Eye (tissue), 1 donor: ENCODE data around the gene RANBP1.

ENCODE experiments used
- DNase-seq: peaks from one replicate; pipeline ENCODE4 v3.0.0-alpha.2; 2015

Gene RANBP1

DNA sequence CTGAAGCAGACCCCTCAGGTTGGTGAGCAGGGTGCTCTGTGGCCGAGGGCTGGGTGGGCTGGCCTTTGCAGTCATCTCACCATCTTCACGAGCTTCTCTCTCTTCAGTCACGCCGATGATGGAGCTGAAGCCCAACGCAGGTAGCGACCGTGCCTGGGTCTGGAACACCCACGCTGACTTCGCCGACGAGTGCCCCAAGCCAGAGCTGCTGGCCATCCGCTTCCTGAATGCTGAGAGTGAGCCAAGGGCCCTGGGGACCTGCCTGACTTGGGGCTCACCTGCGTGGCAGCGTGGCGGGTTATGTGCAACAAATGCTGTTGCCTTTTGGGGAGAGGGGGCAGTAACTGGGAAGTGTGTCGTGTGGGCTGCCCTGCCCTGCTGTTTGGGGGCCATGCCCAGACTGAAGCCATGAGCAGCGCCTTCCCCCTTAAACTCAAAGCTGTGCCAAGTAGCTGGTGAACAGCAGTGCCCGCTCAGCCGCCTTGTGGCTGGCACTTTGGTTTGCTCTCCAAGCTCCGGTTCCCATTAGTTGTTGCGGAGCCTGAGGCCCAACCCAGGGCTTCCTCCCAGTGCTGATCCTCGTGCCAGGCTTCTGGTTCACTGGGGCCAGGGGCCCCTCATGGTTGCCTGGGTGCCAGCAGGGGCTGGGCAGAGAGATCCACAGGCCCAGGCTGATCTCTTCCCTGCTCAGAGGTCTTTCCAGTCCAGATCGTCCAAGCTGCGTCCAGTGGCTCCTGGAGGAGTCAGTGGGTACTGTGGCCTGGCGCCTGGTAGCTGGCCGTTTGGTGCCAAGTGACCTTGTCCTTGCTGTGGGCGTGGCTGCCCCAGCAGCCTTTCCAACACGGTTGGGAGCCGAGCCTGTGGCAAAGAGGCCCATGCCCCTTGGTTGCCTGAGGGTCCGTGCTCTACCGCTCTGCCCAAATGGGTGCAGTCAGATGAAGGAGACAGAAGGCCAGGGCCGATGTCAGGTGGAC, 9.6 kb downstream of the RANBP1 start:
- DNase-seq = no peak

DNA sequence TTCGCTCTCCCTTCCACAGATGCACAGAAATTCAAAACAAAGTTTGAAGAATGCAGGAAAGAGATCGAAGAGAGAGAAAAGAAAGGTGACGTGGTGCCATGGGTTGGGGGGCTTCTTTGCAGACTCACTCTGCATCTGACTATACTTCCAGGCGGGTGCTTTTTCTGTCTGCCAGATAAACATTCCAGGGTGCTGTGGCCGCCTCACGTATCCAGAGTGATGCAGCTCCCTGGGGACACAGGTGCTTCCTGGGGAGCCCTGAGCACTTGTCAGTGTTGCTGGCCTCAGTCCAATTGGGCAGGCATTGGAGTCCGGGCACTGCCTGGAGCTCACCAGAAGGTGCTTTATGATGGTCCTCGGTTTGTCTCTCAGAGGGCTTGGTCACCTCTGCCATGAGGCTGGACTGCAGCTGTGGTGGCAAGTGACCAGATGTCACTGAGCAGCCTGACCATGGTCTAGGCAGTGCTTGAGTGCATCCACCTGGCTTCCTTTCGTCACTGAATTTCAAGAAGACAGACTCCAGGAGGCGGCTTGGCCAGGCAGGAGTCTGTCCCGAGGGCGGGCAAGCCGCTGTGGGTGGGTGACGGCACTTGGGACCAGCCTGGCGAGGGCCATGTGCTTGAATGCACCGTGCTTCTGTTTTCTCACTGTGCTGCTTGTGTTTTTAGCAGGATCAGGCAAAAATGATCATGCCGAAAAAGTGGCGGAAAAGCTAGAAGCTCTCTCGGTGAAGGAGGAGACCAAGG, 10.6 kb downstream of the RANBP1 start:
- no peak for DNase-seq

DNA sequence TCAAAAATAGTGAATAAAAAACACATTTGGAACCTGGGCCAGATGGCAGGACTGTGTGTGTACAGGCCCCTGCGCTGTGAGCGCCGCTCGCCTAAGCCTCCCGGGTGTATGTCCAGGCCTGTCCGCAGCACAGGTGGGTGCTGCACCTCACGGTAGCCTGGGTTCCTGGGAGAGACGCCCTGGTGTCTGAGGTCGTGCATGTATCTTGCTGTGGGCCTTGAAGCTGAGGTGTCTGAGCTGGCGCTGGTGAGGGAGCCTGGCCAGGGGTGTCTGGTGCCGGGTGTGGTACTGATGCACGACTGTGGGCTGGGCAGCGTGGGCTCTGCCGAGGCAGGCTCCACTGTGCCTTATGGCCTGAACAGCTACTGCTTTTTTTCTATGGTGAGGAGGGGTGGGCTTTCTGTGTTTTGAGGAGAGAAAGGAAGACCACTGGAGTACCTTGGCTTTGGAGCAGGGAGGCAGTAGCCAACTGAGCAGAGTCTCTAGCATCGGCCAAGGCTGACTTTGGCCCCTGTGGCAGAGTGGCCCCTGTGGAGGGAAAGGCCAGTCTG, 11.5 kb downstream of the RANBP1 start:
- DNase-seq = no peak

DNA sequence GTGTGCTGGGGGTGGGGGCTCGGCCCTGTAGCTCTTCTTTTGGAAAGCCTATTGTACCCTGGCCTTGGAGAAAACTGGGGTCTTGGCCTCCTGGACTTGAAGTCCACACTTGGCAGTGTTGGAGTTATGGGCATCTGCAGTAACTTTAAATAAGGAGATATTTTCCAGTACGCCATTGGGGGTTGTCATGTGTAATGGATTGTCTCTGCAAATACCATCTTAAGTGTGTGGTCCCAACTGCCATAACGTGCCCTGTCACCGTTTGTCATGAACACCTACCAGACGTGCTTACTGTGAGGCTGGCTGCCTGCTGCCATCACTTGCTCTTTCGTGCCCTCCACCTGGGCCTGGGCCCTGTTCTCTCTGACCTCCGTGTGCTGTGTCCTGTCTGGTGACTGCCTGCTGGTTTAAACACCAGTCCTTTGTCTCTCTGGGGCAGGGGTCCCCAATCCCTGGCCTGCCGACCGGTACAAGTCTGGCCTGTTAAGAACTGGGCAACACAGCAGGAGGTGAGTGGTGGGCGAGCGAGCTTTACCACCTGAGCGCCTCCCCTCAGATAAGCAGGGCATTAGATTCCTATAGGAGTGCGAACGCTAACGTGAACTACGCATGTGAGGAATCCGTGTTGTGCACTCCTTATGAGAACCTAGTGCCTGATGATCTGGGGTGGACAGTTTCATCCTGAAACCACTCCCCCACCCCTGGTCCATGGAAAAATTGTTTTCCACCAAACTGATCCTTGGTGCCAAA, 12.1 kb downstream of the RANBP1 start:
- no peak for DNase-seq

DNA sequence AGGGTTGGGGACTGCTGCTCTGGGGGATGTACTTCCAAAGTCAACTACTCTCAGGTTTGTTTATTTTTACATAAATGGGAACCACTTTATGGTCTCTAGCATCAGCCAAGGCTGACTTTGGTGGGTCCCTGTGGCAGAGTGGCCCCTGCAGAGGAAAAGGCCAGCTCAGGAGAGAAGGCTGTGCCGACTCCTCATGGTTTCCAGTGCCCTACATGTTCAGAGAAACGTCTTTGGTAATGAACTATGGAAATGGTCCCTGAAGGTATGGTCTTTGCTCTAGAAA, 12.7 kb downstream of the RANBP1 start:
- no peak for DNase-seq

DNA sequence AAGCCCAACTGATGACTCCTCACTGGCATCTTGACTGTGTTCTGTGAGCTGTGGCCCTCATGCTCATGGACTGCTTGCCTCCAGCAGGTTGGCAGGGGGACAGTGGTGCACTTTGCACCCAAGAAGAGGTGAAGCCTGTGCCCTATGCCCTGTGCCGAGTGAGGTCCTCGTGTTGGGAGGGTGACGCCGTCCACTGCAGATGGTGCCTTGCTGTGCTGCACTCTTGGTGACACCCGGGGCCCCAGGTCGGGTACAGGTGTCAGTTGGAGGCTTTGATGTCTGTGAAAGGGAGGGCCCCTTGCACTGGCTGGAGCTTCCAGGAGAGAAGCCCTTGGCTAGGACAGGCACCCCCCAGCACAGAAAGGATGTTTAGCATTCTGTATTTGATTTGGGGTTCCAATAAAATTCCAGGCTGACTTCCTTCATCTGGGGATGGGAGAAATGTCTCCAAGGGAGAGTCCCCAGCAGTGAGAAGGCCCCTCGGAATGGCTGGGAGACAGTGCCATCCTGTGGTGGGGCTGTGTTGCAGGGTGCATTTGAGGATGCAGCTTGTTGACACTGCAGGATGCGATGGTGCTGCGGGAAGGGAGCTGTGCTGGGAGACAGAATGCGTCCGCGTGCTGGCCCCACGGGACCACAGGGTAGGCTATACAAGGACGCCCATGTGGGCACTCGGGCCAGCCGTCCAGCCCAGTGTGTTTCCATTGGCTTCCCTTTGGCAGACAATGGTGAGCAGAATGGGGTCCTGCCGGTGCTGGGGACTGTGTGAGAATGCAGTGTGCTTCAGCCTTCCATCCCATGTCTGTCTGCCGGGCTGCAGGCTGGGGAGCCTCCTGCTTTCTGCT, 13.2 kb downstream of the RANBP1 start:
- DNase-seq = peak; percentile 29

DNA sequence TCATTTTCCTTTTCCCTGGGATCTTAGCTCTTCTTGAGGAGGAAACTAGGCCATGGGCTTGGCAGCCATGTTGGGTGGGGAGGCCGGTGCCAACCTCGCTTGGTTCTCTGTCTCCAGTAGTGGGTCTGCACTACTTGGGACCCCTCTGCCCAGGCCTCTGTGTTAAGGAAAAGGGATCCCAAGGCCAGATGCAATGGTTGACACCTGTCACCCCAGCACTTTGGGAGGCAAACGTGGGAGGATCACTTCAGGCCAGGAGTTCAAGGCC, 13.8 kb downstream of the RANBP1 start:
- DNase-seq = no peak

DNA sequence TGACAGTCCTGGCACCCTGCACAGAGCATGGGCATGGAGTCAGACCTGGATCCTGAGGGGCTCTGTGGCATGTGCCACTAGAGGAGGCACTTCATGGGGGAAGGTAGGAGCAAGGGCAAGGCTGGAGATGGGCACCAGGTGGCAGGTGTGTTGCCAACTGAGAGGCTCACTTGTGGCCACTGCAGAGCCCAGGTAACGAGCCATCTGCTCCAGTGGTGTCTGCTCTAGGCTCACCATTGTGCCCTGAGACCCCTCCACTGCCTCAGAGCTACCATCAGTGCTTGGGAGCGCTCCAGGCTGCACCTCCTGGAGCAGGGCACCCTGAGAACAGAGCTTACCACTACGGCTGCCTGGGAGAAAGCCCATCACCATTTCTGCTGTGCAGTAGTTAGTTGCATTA, 14.4 kb downstream of the RANBP1 start:
- no peak for DNase-seq

DNA sequence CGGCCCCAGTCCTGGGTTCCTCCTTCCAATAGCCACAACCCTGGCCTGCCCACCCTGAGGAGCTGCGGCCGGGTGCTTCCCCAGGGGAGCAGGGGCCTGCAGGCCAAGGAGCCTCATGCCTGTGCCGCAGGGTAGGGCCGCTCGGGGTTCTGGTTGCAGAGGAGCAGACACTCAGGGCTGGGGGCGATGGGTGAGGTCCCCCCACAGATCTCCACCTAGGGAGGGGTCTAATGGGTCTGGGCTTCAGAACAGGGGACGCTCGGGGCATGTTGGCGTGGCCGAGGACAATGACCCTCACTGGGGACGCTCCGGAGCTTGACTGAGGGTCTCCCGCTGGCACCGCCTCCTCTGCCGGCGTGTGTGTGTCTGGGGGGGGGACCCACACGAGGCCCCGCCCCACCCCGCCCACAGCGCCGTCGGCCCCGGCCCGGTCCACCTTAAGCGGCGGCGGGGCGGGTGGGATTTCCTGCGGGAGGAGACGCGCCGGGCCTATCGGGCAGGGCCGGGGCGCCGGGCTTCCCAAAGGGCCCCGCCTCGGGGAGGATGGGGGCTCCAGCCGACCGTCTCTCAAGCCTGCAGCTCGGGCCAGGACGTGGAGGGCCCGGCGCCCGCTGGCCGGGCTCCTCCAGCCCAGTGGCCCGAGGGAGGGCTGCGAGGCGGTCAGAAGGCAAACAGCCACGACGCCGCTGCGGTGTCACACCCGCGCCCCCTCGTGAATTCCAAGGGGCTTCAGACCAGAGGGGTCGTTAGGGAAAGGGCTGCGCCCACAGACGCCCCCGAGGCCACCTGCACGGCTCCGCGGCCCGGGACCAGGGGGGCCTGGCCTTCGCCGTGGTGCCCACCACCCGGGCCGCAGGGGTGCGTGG, 15.1 kb downstream of the RANBP1 start:
- DNase-seq = peak; percentile 92

DNA sequence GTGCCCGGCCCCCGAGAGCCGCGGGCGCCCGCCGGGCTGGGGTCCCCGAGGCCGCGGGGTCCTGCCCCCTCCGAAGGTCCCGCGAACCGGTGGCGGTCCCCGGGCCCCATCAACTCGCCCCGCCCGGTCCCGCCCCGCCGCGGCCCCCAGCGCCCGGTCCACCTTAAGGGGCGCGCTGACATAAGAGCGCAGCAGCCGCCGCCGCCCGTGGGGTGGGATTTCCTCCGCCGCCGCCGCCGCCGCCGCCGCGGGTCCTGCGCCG, 15.6 kb downstream of the RANBP1 start, which contains the start of gene ZDHHC8:
Gene ZDHHC8, plus strand, starts transcription at position 208 of the 262 bp plus-strand sequence. CDS start 144 bp downstream, outside the sequence.
- DNase-seq = no peak

DNA sequence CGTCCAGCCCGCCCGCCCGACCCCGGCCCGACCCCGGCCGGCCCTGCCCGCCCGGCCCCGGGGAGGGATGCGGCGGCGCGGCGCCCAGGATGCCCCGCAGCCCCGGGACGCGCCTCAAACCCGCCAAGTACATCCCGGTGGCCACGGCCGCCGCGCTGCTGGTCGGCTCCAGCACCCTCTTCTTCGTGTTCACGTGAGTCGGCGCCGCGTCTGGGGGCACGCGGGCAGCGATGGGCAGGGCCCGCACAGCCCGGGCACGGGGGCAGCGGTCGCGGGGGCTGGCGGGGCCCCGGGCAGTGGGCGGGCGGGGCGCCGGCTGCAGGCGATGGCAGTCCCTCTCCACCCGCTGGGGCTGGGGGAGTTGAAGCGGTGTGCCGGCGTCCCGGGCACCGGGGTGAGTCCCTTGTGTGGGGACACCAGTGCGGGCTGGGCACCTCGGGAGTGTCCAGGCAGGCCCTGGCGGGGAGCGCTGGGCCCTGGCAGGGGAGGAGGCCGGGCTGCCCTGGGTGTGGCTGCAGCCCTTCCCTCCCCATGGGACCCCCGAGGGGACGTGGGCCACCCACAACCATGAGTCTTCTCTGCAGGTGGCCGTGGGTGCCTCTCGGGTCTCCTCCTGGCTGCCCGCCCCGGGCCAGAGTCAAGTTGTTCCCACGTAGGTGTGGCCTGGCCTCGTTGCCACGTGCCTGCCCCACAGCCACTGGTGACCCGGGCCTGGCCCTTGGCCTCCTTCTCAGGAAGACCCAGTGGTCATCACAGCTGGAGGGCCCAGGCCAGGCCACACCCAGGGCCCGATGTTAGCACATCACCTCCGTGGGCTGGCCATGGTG, 16.2 kb downstream of the RANBP1 start:
- DNase-seq = no peak

DNA sequence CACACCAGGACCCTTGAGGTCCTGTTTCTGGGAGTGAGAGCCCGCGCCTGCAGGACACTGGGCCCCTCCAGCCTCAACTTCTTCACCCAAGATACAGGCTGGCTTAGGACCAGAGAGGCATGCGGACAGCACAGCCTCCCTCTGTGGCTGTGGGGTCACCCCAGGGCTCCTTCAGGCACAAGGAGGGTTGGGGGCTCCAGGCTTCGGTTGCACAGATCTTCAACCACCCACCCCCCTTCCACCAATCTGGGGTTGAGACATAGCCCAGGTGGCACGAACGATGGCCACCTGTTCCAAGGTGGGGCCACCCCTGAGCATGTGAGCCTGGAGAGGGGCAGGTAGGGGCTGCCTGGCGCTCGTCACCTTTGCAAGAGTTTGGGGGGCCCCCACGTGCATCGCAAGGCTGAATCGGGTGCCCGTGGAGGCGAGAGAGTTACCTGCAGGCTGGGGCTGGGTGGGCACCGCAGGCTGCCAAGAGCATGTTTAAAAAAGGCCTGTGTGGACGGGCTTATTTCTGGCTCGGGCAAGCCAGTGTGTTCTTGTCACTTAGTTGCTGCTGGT, 16.9 kb downstream of the RANBP1 start:
- DNase-seq = no peak

DNA sequence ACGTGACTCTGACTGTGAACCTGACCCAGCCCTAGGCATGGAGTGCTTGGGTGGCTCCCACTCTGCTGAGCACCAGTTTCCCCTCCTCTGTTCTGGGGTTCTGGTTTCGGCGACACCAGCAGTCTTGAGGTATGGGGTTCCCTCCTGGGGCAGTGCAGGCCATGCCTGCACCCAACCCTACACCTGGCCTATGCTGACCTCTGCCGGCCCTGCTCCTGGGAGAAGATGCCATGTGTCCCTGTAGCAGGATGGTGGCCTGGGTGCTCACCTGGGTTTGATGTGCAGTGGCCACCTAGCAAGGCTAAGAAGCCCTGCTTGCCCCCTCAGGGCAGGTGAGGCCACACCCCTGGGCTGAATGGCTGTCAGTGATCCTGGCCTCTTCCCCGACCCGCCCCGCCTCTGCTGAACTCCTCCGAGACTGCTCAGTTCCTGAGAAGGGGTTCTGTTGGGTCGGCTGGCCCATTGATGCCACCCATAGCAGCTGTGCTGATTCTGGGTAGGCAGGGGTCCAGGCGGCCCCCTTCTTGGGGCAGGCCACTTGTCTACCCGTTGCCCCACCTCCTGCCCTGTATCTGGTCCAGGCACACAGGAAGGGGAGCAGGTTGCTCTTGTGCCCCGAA, 18.1 kb downstream of the RANBP1 start:
- no peak for DNase-seq

DNA sequence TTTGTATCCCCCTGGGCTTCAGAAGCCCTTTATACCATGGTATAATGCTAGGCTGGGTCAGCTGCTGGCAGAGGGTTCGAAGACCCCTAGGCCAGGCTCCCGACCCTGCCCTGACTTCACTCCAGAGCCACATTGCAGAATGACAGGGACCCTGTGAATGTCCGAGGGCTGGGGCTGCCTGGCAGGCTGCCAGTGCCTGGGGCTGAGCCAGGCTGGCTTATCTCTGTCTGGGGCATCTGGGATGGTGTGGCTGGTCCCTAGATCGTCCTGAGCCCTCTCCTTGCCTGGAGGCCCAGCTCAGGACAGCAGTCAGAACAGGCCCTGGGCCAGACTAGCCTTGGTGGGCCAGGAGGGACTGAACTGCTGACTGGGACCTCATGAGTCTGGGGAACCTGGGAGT, 19.4 kb downstream of the RANBP1 start:
- no peak for DNase-seq

DNA sequence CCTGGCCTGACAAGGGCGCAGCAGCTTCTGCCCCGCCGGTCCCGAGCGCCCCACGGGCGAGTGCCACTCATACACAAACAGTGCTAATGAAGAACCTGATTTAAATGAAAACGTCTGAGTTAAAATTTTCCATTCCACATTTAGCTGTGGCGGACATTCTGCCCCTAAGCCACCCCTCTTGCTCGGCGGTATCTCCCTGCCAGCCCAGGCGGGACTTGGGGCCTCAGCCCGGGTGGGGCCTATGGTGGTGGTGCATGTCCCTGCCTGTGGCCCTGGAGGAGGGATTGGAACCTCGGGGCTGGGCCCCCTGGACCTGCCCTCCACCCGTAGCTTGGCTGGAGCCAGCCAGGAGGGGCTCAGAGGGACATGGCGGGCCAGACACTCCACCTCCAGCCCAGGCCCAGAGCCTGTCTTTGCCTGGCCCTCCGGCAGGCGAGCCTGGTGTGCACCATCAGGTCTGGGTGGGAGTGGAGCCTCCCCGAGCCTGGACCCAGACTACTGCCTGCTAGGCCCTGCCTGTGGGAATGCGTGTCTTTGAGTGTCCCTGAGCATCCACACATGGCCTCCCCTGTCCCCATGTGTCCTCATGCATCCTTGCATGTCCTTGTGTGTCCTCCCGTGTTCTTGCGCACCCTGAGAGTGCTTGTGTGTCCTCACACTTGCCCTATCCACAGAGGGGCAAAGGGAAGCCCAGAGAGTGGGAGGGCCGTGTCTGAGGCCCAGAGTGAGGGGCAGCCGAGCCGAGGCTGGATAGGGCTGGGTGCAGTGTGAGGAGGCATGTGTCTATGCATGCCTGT, 20.1 kb downstream of the RANBP1 start:
- no peak for DNase-seq

DNA sequence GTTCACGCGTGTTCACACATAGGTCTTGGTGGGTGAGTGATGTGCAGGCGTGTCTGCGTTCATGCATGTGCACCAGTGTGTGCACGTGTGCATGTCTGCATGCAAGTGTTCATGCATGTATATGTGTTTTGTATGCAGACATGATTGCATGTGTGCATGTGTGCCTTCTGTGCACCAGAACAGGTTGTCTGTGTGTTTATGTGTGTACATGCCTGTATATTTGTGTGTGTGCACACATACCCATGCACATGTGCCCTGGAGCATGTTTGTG, 20.6 kb downstream of the RANBP1 start:
- DNase-seq = no peak

DNA sequence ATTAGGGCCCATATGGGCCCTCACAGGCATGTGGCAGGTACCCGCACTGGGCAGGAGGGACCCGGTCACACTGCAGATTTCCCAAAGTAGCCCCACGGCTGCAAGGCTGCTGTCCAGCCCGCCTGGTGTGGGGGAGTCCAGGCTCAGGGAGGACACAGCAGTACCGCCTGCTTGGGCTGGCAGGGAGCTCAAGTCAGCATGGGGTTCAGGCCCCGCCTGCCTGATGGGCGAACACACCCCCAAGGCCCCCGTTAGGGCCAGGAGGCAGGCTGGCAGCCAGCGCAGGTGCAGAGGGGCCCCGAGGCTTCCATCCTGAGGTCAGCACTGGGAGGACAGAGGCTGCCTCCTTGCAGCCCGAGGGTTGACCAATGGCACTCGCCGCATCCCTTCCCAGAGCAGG, 21.2 kb downstream of the RANBP1 start:
- no peak for DNase-seq

DNA sequence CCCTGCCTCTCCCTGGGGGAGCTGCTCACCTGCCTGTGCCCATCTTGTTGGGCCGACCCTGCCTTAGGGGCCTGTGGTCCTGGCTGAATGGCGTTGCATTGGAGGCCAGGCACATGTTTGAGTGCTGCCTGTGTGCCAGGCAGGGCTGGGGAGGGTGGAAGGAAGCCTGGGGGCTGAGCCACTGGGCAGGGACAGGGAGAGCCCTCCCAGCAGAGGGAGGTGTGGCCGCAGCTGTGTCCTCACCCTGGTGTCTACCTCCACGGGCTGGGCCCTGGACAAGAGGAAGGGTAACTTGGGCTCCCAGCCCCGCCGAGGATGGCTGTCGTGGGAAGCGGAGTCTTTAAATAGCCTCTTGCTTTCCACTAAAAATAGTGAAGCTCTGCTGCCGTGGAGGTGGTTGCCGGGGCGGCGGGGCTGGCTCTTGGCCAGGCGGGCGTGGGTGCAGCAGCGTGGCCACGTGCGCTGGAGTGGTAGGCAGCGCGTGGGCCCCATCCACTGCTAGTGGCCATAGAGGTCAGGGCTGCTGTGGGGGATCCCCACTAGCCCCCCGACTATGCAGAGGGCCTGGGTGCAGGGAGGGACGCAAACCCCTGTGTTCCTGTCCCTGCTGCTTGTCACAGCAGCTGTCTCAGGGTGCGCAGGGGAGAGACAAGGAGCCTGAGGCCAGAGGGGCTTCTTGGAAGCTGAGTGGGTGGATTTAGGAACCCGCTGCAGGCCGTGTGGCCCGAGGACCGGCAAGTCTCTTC, 21.9 kb downstream of the RANBP1 start:
- no peak for DNase-seq

DNA sequence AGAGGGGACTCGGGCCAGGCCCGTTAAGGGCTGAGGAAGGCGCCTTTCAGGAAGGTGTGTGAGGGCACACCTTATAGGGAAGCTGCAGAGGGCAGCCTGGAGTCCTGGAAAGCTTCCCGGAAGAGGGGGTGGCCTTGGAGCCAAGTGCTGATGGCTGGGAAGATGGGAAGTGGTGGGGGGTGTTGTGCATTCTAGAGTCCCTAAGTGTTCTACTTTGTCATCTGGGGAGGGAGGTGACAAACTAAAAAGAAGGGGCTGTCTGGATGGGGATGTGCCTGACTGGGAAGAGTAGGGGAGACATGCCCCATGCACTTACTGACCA, 22.5 kb downstream of the RANBP1 start:
- DNase-seq = no peak
